IMR-90 (cell line): ENCODE measurements around the gene DSCAML1. TPM values are rescaled to one million over a fixed set of nuclear protein-coding genes. Genes with fewer than 3 reads are reported as not detected.

ENCODE experiments used
- ATAC-seq: fragments of 200-7000 bp; cut with Tn5 transposase; 2 replicates; pipeline ENCODE4 v1.9.1; 2020; ENCODE audit warnings: low read depth, mild to moderate bottlenecking, moderate library complexity
- BruUV-seq: library from RNA; stranded (reverse); fragments of 400-500 nt; replicated peaks from 2 replicates; lab custom pipeline; 2021; lab: Mats Ljungman, UMichigan
- CTCF ChIA-PET: fragments of 300-600 bp; formaldehyde crosslinking; extraction: SDS; loops from one replicate; lab custom pipeline; 2021; ENCODE audit warnings: antibody characterized with exemption; lab: Yijun Ruan, JAX
- POLR2A ChIA-PET: fragments of 300-600 bp; sonication (Branson Sonifier 250); formaldehyde crosslinking; loops from one replicate; lab custom pipeline; 2022; ENCODE audit warnings: antibody characterized with exemption; ENCODE audit not compliant: unreplicated experiment; lab: Charles Lee
- DNase-seq: peaks from one replicate; pipeline ENCODE4 v3.0.0; 2013
- H2AFZ ChIP-seq: replicated peaks from 2 replicates; pipeline ENCODE3; 2013; ENCODE audit warnings: low read length, mild to moderate bottlenecking; ENCODE audit not compliant: poor library complexity
- H2AK5ac ChIP-seq: 2 replicates; pipeline ENCODE4 v1.6.1; 2013; ENCODE audit warnings: low read depth, low read length, inconsistent platforms
- H2AK9ac ChIP-seq: replicated peaks from 2 replicates; pipeline ENCODE3; 2013; ENCODE audit warnings: mild to moderate bottlenecking, low read depth, low read length, moderate library complexity; ENCODE audit not compliant: poor library complexity
- H2BK120ac ChIP-seq: 2 replicates; pipeline ENCODE4 v1.6.1; 2013; ENCODE audit warnings: low read depth, low read length, inconsistent platforms
- H2BK15ac ChIP-seq: 3 replicates; pipeline ENCODE4 v1.6.1; 2013; ENCODE audit warnings: low read depth, low read length, inconsistent platforms
- H2BK20ac ChIP-seq: 2 replicates; pipeline ENCODE4 v1.6.1; 2013; ENCODE audit warnings: low read depth, mild to moderate bottlenecking, inconsistent platforms, low read length, moderate library complexity
- H2BK5ac ChIP-seq: 2 replicates; pipeline ENCODE4 v1.6.1; 2013; ENCODE audit warnings: mild to moderate bottlenecking, low read depth, low read length, inconsistent platforms; ENCODE audit not compliant: poor library complexity, severe bottlenecking
- H3K14ac ChIP-seq: replicated peaks from 2 replicates; pipeline ENCODE4 v1.6.1; 2013; ENCODE audit warnings: low read depth, low read length, inconsistent platforms
- H3K18ac ChIP-seq: 2 replicates; pipeline ENCODE4 v1.6.1; 2013; ENCODE audit warnings: low read depth, low read length, control low read depth
- H3K23ac ChIP-seq: 2 replicates; pipeline ENCODE4 v1.6.1; 2013; ENCODE audit warnings: low read depth, low read length, inconsistent platforms
- H3K27ac ChIP-seq: 2 replicates; pipeline ENCODE4 v1.5.1; 2013; ENCODE audit warnings: mild to moderate bottlenecking, control low read depth, low read length; ENCODE audit not compliant: insufficient read depth
- H3K27me3 ChIP-seq: 2 replicates; pipeline ENCODE4 v1.6.1; 2013; ENCODE audit warnings: low read length; ENCODE audit not compliant: control insufficient read depth, insufficient read depth
- H3K36me3 ChIP-seq: 2 replicates; pipeline ENCODE4 v1.6.1; 2013; ENCODE audit warnings: low read length, mixed read lengths; ENCODE audit not compliant: control insufficient read depth, insufficient read depth
- H3K4ac ChIP-seq: 2 replicates; pipeline ENCODE4 v1.6.1; 2013; ENCODE audit warnings: low read depth, low read length, inconsistent platforms
- H3K4me1 ChIP-seq: 2 replicates; pipeline ENCODE4 v1.6.1; 2013; ENCODE audit warnings: low read length, mixed read lengths; ENCODE audit not compliant: control insufficient read depth, insufficient read depth
- H3K4me2 ChIP-seq: 2 replicates; pipeline ENCODE4 v1.6.1; 2013; ENCODE audit warnings: low read depth, mild to moderate bottlenecking, control low read depth, low read length, moderate library complexity
- H3K4me3 ChIP-seq: 2 replicates; pipeline ENCODE4 v1.5.1; 2013; ENCODE audit warnings: low read depth, mild to moderate bottlenecking, control low read depth, low read length, moderate library complexity; ENCODE audit not compliant: insufficient read depth
- H3K56ac ChIP-seq: 2 replicates; pipeline ENCODE4 v1.6.1; 2013; ENCODE audit warnings: low read length, inconsistent platforms; ENCODE audit not compliant: insufficient read depth; ENCODE audit errors: extremely low read depth
- H3K79me1 ChIP-seq, 2 experiments: 2 replicates each; pipeline ENCODE4 v1.6.1; 2013; ENCODE audit warnings: low read length in 2 of 2, inconsistent platforms in 1 of 2, low read depth in 1 of 2
- H3K9ac ChIP-seq: 2 replicates; pipeline ENCODE4 v1.6.1; 2013; ENCODE audit warnings: low read depth, low read length, control low read depth
- H3K9me1 ChIP-seq: 2 replicates; pipeline ENCODE4 v1.6.1; 2013; ENCODE audit warnings: low read length, inconsistent platforms; ENCODE audit not compliant: insufficient read depth
- H3K9me3 ChIP-seq: 2 replicates; pipeline ENCODE4 v1.6.1; 2013; ENCODE audit warnings: low read length; ENCODE audit not compliant: control insufficient read depth, insufficient read depth
- H4K20me1 ChIP-seq: 2 replicates; pipeline ENCODE4 v1.6.1; 2013; ENCODE audit warnings: low read length, inconsistent platforms; ENCODE audit not compliant: insufficient read depth
- H4K5ac ChIP-seq: 2 replicates; pipeline ENCODE4 v1.6.1; 2013; ENCODE audit warnings: mild to moderate bottlenecking, low read depth, low read length, control low read depth
- H4K8ac ChIP-seq, 2 experiments: 2 replicates each; pipeline ENCODE4 v1.6.1; 2013; ENCODE audit warnings: low read depth in 2 of 2, low read length in 2 of 2, control low read depth in 1 of 2, inconsistent platforms in 1 of 2
- H4K91ac ChIP-seq: 2 replicates; pipeline ENCODE4 v1.6.1; 2013; ENCODE audit warnings: low read depth, low read length, inconsistent platforms; ENCODE audit not compliant: insufficient read depth
- CEBPB ChIP-seq: IDR thresholded peaks from 2 replicates; pipeline ENCODE4 v1.6.1; 2012; ENCODE audit warnings: low read depth, low read length, improper control_type of control experiment
- CHD1 ChIP-seq: IDR thresholded peaks from 2 replicates; pipeline ENCODE4 v1.6.1; 2012; ENCODE audit warnings: low read depth, low read length, improper control_type of control experiment
- FOS ChIP-seq: fragments of 150-350 bp; IDR thresholded peaks from 2 replicates; pipeline ENCODE4 v1.6.1; 2016; ENCODE audit warnings: low read depth, low read length
- MAFK ChIP-seq: IDR thresholded peaks from 2 replicates; pipeline ENCODE4 v1.6.1; 2012; ENCODE audit warnings: low read depth, low read length, improper control_type of control experiment
- MAZ ChIP-seq: IDR thresholded peaks from 2 replicates; pipeline ENCODE4 v1.6.1; 2012; ENCODE audit warnings: low read depth, mild to moderate bottlenecking, low read length, improper control_type of control experiment, moderate library complexity, borderline replicate concordance
- MXI1 ChIP-seq: IDR thresholded peaks from 2 replicates; pipeline ENCODE4 v1.6.1; 2012; ENCODE audit warnings: low read depth, mild to moderate bottlenecking, low read length, moderate library complexity, borderline replicate concordance
- RCOR1 ChIP-seq: IDR thresholded peaks from 2 replicates; pipeline ENCODE4 v1.6.1; 2012; ENCODE audit warnings: mild to moderate bottlenecking, low read length, improper control_type of control experiment; ENCODE audit not compliant: insufficient replicate concordance
- RFX5 ChIP-seq: IDR thresholded peaks from 2 replicates; pipeline ENCODE4 v1.8.0; 2012; ENCODE audit warnings: low read depth, mild to moderate bottlenecking, low read length, moderate library complexity
- SMC3 ChIP-seq: fragments of 150-350 bp; IDR thresholded peaks from 2 replicates; pipeline ENCODE4 v1.6.1; 2016; ENCODE audit warnings: low read depth, mild to moderate bottlenecking, antibody characterized with exemption, low read length, moderate library complexity
- WGBS, 2 experiments: methylation state at CpG; one replicate each; pipeline versions ENCODE4 v1.1.5 to v1.1.7; 2013; ENCODE audit warnings: missing lambda C conversion rate in 2 of 2; ENCODE audit not compliant: insufficient read length in 1 of 2; ENCODE audit errors: extremely low coverage in 2 of 2; 5-methylcytosine and 5-hydroxymethylcytosine counted together
- dilution Hi-C: fragments of 300-500 bp; cut with HindIII; formaldehyde crosslinking; loops from one replicate; pipeline ENCODE4 v1.14.3; 2018; ENCODE audit warnings: low sequenced_read_pairs; ENCODE audit not compliant: unreplicated experiment
- in situ Hi-C: fragments of 300-500 bp; cut with MboI; formaldehyde crosslinking; loops from 3 replicates; pipeline ENCODE4 v1.14.3; 2019; ENCODE audit warnings: low sequenced_read_pairs, inconsistent platforms, mixed read lengths
- intact Hi-C: fragments of 100-400 bp; cut with micrococcal nuclease; formaldehyde crosslinking; loops from 2 replicates; pipeline ENCODE4 v1.10.0; 2022
- polyA plus RNA-seq, 3 experiments: library from polyadenylated mRNA; depleted of rRNA; stranded (reverse); fragments of >200 nt; gene quantifications; 2 replicates each; pipeline ENCODE4 v1.2.3, GENCODE V29; 2012; ENCODE audit warnings: low replicate concordance in 1 of 3
- total RNA-seq: library from RNA; depleted of rRNA; stranded (reverse); fragments of >200 nt; gene quantifications from 2 replicates; pipeline ENCODE4 v1.2.3, GENCODE V29; 2012
- TF ChIP-seq, protein P1 (sequence below): conservative IDR thresholded peaks from 2 replicates; pipeline ENCODE4 v1.5.1; 2012; ENCODE audit warnings: mild to moderate bottlenecking, low read depth, low read length, improper control_type of control experiment
- TF ChIP-seq, protein P2 (sequence below): fragments of 150-350 bp; IDR thresholded peaks from 2 replicates; pipeline ENCODE4 v1.6.1; 2017; ENCODE audit warnings: mild to moderate bottlenecking, antibody characterized with exemption, low read length, low read depth
- TF ChIP-seq, protein P3 (sequence below): fragments of 150-350 bp; IDR thresholded peaks from 2 replicates; pipeline ENCODE4 v1.6.1; 2016; ENCODE audit warnings: low read depth, mild to moderate bottlenecking, low read length, moderate library complexity, borderline replicate concordance

Gene DSCAML1
- total and polyA plus RNA-seq, 2 of the 4 experiments (the other 2 are of a cell fraction): not detected

DNA sequence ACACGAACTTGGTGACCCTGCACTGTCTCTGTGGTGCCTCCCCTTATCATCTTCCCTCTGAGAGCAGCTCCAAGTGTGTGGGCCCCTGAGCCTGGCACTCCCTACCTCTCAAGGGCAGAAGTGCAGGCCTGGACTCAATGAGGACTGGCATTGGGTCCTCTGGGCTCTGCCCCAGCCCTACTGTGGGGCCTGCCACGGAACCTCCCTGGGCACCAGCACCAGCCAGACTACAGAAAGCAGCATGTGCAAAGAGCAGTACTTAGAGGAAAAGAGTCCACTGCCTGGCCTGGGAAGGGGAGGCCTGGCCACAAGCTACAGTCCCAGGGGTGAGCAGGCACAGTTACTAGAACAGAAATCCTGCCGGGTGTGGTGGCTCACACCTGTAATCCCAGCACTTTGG, 222.5 kb downstream of the DSCAML1 start:
- no TSS peak for BruUV-seq

More for the DNA sequence above, 222.5 kb downstream of the DSCAML1 start:
- no peak for ATAC-seq
- Histone ChIP-seq H3K23ac (no peak overlapping the region), H3K4me1 (no peaks in the 10 kb centered on the region), H2AK9ac (no peak overlapping the region), H4K5ac (no peak overlapping the region), H4K20me1 (no peaks in the 10 kb centered on the region), H2BK120ac (no peak overlapping the region), H3K27ac (no peak overlapping the region), H3K4me3 (no peak overlapping the region), H3K14ac (no peak overlapping the region), H3K56ac (no peak overlapping the region), H2AK5ac (no peak overlapping the region), H3K27me3 (peaks cover 7% of the 10 kb centered on the region), H3K9me3 (no peaks in the 10 kb centered on the region), H3K18ac (no peak overlapping the region), H3K36me3 (no peaks in the 10 kb centered on the region), H2BK15ac (no peak overlapping the region), H4K8ac (no peak overlapping the region), H2BK5ac (no peak overlapping the region), H2AFZ (no peak overlapping the region), H3K4ac (no peak overlapping the region), H2BK20ac (no peak overlapping the region), H3K9ac (no peak overlapping the region), H4K91ac (no peak overlapping the region), H3K4me2 (no peak overlapping the region), H3K79me1 (no peaks in the 10 kb centered on the region), H3K9me1 (no peaks in the 10 kb centered on the region)
- POLR2A ChIA-PET: no interaction called here
- TF ChIP-seq RCOR1 (no peak), CHD1 (no peak), MAFK (no peak), MAZ (no peak), RFX5 (no peak), FOS (no peak), CEBPB (no peak), MXI1 (no peak), SMC3 (no peak)
- TF ChIP-seq, protein P1, sequence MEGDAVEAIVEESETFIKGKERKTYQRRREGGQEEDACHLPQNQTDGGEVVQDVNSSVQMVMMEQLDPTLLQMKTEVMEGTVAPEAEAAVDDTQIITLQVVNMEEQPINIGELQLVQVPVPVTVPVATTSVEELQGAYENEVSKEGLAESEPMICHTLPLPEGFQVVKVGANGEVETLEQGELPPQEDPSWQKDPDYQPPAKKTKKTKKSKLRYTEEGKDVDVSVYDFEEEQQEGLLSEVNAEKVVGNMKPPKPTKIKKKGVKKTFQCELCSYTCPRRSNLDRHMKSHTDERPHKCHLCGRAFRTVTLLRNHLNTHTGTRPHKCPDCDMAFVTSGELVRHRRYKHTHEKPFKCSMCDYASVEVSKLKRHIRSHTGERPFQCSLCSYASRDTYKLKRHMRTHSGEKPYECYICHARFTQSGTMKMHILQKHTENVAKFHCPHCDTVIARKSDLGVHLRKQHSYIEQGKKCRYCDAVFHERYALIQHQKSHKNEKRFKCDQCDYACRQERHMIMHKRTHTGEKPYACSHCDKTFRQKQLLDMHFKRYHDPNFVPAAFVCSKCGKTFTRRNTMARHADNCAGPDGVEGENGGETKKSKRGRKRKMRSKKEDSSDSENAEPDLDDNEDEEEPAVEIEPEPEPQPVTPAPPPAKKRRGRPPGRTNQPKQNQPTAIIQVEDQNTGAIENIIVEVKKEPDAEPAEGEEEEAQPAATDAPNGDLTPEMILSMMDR: no peak
- TF ChIP-seq, protein P2, sequence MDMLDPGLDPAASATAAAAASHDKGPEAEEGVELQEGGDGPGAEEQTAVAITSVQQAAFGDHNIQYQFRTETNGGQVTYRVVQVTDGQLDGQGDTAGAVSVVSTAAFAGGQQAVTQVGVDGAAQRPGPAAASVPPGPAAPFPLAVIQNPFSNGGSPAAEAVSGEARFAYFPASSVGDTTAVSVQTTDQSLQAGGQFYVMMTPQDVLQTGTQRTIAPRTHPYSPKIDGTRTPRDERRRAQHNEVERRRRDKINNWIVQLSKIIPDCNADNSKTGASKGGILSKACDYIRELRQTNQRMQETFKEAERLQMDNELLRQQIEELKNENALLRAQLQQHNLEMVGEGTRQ: no peak
- TF ChIP-seq, protein P3, sequence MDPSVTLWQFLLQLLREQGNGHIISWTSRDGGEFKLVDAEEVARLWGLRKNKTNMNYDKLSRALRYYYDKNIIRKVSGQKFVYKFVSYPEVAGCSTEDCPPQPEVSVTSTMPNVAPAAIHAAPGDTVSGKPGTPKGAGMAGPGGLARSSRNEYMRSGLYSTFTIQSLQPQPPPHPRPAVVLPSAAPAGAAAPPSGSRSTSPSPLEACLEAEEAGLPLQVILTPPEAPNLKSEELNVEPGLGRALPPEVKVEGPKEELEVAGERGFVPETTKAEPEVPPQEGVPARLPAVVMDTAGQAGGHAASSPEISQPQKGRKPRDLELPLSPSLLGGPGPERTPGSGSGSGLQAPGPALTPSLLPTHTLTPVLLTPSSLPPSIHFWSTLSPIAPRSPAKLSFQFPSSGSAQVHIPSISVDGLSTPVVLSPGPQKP: no peak
- in situ Hi-C loops (no loop called here), intact Hi-C loops (no loop called here), dilution Hi-C loops (no loop called here)
- 45% methylated on average over 2 of the region's 3 CpGs; no CpG with 5 or more reads in 1 of the 2 experiments for WGBS, 2 experiments
- no peak for DNase-seq
- CTCF ChIA-PET: no interaction called here
